DOHH2 (cell line): Measurements from ENCODE around the gene ZNF506.

Source experiments
- H3F3A ChIP-seq: fragments of 200-600 bp; sonication (generic), shearing (Covaris generic); 2 replicates; pipeline ENCODE4 v1.6.0; 2016; ENCODE audit warnings: antibody characterized with exemption, mild to moderate bottlenecking; ENCODE audit not compliant: control insufficient read depth, insufficient read depth
- H3K27ac ChIP-seq: fragments of 200-600 bp; sonication (generic); 2 replicates; pipeline ENCODE4 v1.5.1; 2014; ENCODE audit warnings: low read depth, mild to moderate bottlenecking, low read length, moderate library complexity
- H3K27me3 ChIP-seq: fragments of 200-600 bp; sonication (generic); 2 replicates; pipeline ENCODE4 v1.6.1; 2014; ENCODE audit warnings: mild to moderate bottlenecking, low read length, mixed read lengths; ENCODE audit not compliant: control insufficient read depth
- H3K36me3 ChIP-seq: fragments of 200-600 bp; sonication (generic); 2 replicates; pipeline ENCODE4 v1.6.1; 2014; ENCODE audit warnings: mild to moderate bottlenecking, low read length, moderate library complexity, mixed read lengths; ENCODE audit not compliant: control insufficient read depth
- H3K4me1 ChIP-seq: fragments of 200-600 bp; sonication (generic); 2 replicates; pipeline ENCODE4 v1.6.1; 2014; ENCODE audit warnings: mild to moderate bottlenecking, low read length, mixed read lengths; ENCODE audit not compliant: control insufficient read depth
- H3K4me2 ChIP-seq: fragments of 200-600 bp; sonication (generic); 2 replicates; pipeline ENCODE4 v1.6.0; 2014; ENCODE audit warnings: mild to moderate bottlenecking, low read length, moderate library complexity
- H3K4me3 ChIP-seq: fragments of 200-600 bp; sonication (generic); 2 replicates; pipeline ENCODE4 v1.5.1; 2014; ENCODE audit warnings: mild to moderate bottlenecking, low read length, mixed read lengths
- H3K79me2 ChIP-seq: fragments of 200-600 bp; sonication (generic); 2 replicates; pipeline ENCODE4 v1.6.1; 2014; ENCODE audit warnings: mild to moderate bottlenecking, low read length, mixed read lengths; ENCODE audit not compliant: control insufficient read depth
- H3K9me2 ChIP-seq: fragments of 200-600 bp; sonication (generic); replicated peaks from 2 replicates; pipeline ENCODE4 v1.6.1; 2014; ENCODE audit warnings: mild to moderate bottlenecking, low read length, mixed read lengths; ENCODE audit not compliant: control insufficient read depth
- H3K9me3 ChIP-seq: fragments of 200-600 bp; sonication (generic); 2 replicates; pipeline ENCODE4 v1.6.1; 2014; ENCODE audit warnings: antibody characterized with exemption, low read length, mixed read lengths; ENCODE audit not compliant: control insufficient read depth, insufficient read depth
- H4K20me1 ChIP-seq: fragments of 200-600 bp; sonication (generic); 2 replicates; pipeline ENCODE4 v1.6.0; 2014; ENCODE audit warnings: low read depth, mild to moderate bottlenecking, antibody characterized with exemption, low read length, moderate library complexity; ENCODE audit not compliant: control insufficient read depth, insufficient read depth
- CTCF ChIP-seq: fragments of 200-600 bp; sonication (generic); IDR thresholded peaks from one replicate; pipeline ENCODE4 v1.5.1; 2014; ENCODE audit warnings: antibody characterized with exemption, mild to moderate bottlenecking, low read depth, low read length; ENCODE audit not compliant: poor library complexity, severe bottlenecking
- EZH2phosphoT487 ChIP-seq: fragments of 200-600 bp; sonication (generic); IDR thresholded peaks from 2 replicates; pipeline ENCODE4 v1.6.1; 2017; ENCODE audit warnings: borderline replicate concordance, mild to moderate bottlenecking, antibody characterized with exemption, low read length, moderate library complexity, mixed read lengths

ZNF506 gene

DNA sequence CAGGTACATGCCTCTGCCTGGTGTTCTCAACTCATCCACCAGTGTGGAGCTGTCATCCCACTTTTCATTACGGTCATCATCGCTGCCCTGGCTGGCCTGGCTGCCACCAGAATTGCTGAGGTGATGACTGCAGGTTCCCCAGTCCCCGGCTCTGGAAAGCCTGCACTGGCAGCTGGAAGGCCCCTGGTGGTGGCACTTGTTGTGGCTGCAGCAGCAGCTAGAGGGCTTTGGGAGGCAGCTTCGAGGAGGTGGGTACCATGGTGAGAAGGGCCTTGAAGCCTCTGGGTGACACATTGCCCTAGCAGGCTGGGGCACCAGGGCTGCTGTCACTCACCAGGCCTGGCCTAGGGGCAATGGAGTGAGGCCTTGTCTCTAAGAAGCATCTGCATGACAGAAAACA, 63.4 kb downstream of the ZNF506 start:
- H3K9me2 ChIP-seq, result no peaks in the 10 kb centered on the region
- no peak overlapping the region for H3K4me3 ChIP-seq
- H3K27me3 ChIP-seq, result no peaks in the 10 kb centered on the region
- H4K20me1 ChIP-seq, result no peaks in the 10 kb centered on the region
- no peak overlapping the region for H3K27ac ChIP-seq
- H3K4me1 ChIP-seq, result no peaks in the 10 kb centered on the region
- no peaks in the 10 kb centered on the region for H3F3A ChIP-seq
- no peaks in the 10 kb centered on the region for H3K79me2 ChIP-seq
- no peaks in the 10 kb centered on the region for H3K36me3 ChIP-seq
- H3K4me2 ChIP-seq, result no peak overlapping the region
- peaks cover 6% of the 10 kb centered on the region; the same call in 1 of the 2 replicates for H3K9me3 ChIP-seq
- TF ChIP-seq EZH2phosphoT487, result no peak
- no peak for TF ChIP-seq CTCF

- H3K9me3 ChIP-seq, result peaks cover 6% of the 10 kb centered on the region; the same call in 1 of the 2 replicates
- H3F3A ChIP-seq, result no peaks in the 10 kb centered on the region
- H3K4me2 ChIP-seq, result no peak overlapping the region
- no peak overlapping the region for H3K27ac ChIP-seq
- no peaks in the 10 kb centered on the region for H3K9me2 ChIP-seq
- no peaks in the 10 kb centered on the region for H3K27me3 ChIP-seq
- TF ChIP-seq CTCF, result no peak
- TF ChIP-seq EZH2phosphoT487, result no peak
- H4K20me1 ChIP-seq, result no peaks in the 10 kb centered on the region
- H3K4me3 ChIP-seq, result no peak overlapping the region
- no peaks in the 10 kb centered on the region for H3K4me1 ChIP-seq
- no peaks in the 10 kb centered on the region for H3K79me2 ChIP-seq
- no peaks in the 10 kb centered on the region for H3K36me3 ChIP-seq
Observed at GRCh38 chr19:19752760-19753403, 68.7 kb downstream of the ZNF506 start.

DNA sequence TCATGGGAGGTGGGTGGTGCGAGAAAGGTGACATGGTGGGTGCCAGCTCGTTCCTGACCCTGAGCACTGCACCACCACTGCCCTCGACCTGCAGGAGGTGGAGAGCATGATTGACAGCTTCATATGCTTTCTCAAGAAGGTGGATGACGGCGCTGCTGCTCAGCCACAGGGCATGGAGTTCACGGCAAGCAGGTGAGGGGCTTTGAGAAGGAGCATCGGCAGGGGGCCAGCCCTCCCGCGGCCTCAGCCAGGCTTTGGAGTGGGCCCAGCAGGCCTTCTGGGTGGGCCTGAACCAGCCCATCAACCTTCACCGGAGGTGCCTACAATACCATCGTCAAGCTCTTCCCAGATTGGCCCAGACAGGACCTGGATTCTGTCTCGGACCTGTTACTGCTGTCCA, 69.7 kb downstream of the ZNF506 start:
- H3K27ac ChIP-seq, result no peak overlapping the region
- H3K79me2 ChIP-seq, result no peaks in the 10 kb centered on the region
- TF ChIP-seq EZH2phosphoT487 (no peak), CTCF (no peak)
- H3K4me2 ChIP-seq, result no peak overlapping the region
- no peaks in the 10 kb centered on the region for H4K20me1 ChIP-seq
- peaks cover 6% of the 10 kb centered on the region; the same call in 1 of the 2 replicates for H3K9me3 ChIP-seq
- H3F3A ChIP-seq, result no peaks in the 10 kb centered on the region
- no peaks in the 10 kb centered on the region for H3K4me1 ChIP-seq
- H3K9me2 ChIP-seq, result no peaks in the 10 kb centered on the region
- no peaks in the 10 kb centered on the region for H3K27me3 ChIP-seq
- H3K4me3 ChIP-seq, result no peak overlapping the region
- no peaks in the 10 kb centered on the region for H3K36me3 ChIP-seq
